Measurements from ENCODE around the gene CYB5R3. TPM values are rescaled to one million over a fixed set of nuclear protein-coding genes. Genes with fewer than 3 reads are reported as not detected.
A peak's percentile ranks its signal among the peaks of the same experiment; 100 is the strongest.
"Not testable (repeated sequence)": the region's sequence is repeated elsewhere in the genome, so short reads cannot be mapped to it uniquely, and the experiment has no call there.

The CYB5R3 gene
- total and polyA plus RNA-seq, 2 donors (not counting 1 experiment from before 2014, with no cell fraction given): 82.1 to 298 TPM

- DNase-seq (ENCODE audit: low read depth in 2 of 2): no peak
- Histone ChIP-seq H3K27me3 (ENCODE audit: control insufficient read depth, insufficient read depth, low read length) (no peaks in the 10 kb centered on the region), H4K20me1 (ENCODE audit: control insufficient read depth, extremely low read depth, insufficient read depth, low read length) (no peaks in the 10 kb centered on the region), H3K27ac (ENCODE audit: insufficient read depth, low read length) (no peak overlapping the region), H3K79me2 (ENCODE audit: control insufficient read depth, insufficient read depth, low read length) (no peaks in the 10 kb centered on the region), H3K9me3 (ENCODE audit: control insufficient read depth, insufficient read depth, low read depth, low read length) (no peaks in the 10 kb centered on the region), H3K4me2 (ENCODE audit: extremely low read depth, insufficient read depth, low read length) (no peak overlapping the region), H3K4me3 (replicated peaks in 1 of 4; ENCODE audit: control extremely low read depth in 1 of 4, insufficient read depth in 1 of 4, low read depth in 3 of 4, low read length in 4 of 4) (no peak overlapping the region), H2AFZ (ENCODE audit: low read length) (no peak overlapping the region), H3K36me3 (ENCODE audit: control insufficient read depth, insufficient read depth, low read length) (peaks cover 24% of the 10 kb centered on the region), H3K4me1 (ENCODE audit: control insufficient read depth, extremely low read depth, insufficient read depth, low read length) (peaks cover 9% of the 10 kb centered on the region), H3K9ac (ENCODE audit: insufficient read depth, low read length) (no peak overlapping the region)
- TF ChIP-seq EZH2 (IDR thresholded peaks at IDR 0.05; ENCODE audit: low read length, missing control alignments): no peak
- TF ChIP-seq CTCF (conservative IDR thresholded peaks at IDR 0.05 in 1 of 2, IDR thresholded peaks at IDR 0.05 in 1 of 2; ENCODE audit: low read depth in 1 of 2, low read length in 2 of 2): no peak
Measured at GRCh38 chr22:42619261-42620063, 29.7 kb downstream of the CYB5R3 start.

- no peaks in the 10 kb centered on the region for H4K20me1 ChIP-seq (ENCODE audit: control insufficient read depth, extremely low read depth, insufficient read depth, low read length)
- peaks cover 17% of the 10 kb centered on the region for H3K4me1 ChIP-seq (ENCODE audit: control insufficient read depth, extremely low read depth, insufficient read depth, low read length)
- H3K4me2 ChIP-seq (ENCODE audit: extremely low read depth, insufficient read depth, low read length): no peak overlapping the region
- no peaks in the 10 kb centered on the region for H3K9me3 ChIP-seq (ENCODE audit: control insufficient read depth, insufficient read depth, low read depth, low read length)
- no peak overlapping the region for H3K27ac ChIP-seq (ENCODE audit: insufficient read depth, low read length)
- no peak for DNase-seq (ENCODE audit: low read depth in 2 of 2)
- peaks cover 11% of the 10 kb centered on the region for H3K36me3 ChIP-seq (ENCODE audit: control insufficient read depth, insufficient read depth, low read length)
- no peak overlapping the region for H2AFZ ChIP-seq (ENCODE audit: low read length)
- H3K27me3 ChIP-seq (ENCODE audit: control insufficient read depth, insufficient read depth, low read length): no peaks in the 10 kb centered on the region
- no peak for TF ChIP-seq CTCF (conservative IDR thresholded peaks at IDR 0.05 in 1 of 2, IDR thresholded peaks at IDR 0.05 in 1 of 2; ENCODE audit: low read depth in 1 of 2, low read length in 2 of 2)
- no peak for TF ChIP-seq EZH2 (IDR thresholded peaks at IDR 0.05; ENCODE audit: low read length, missing control alignments)
- H3K79me2 ChIP-seq (ENCODE audit: control insufficient read depth, insufficient read depth, low read length): peaks cover 17% of the 10 kb centered on the region
- H3K4me3 ChIP-seq (replicated peaks in 1 of 4; ENCODE audit: control extremely low read depth in 1 of 4, insufficient read depth in 1 of 4, low read depth in 3 of 4, low read length in 4 of 4): no peak overlapping the region
- no peak overlapping the region for H3K9ac ChIP-seq (ENCODE audit: insufficient read depth, low read length)
Measured at GRCh38 chr22:42617155-42617983, 31.8 kb downstream of the CYB5R3 start.

GRCh38 chr22:42615860-42616175, 33.4 kb downstream of the CYB5R3 start:
- not testable (repeated sequence) for H2AFZ ChIP-seq (ENCODE audit: low read length); DNase-seq (ENCODE audit: low read depth in 2 of 2); H3K4me2 ChIP-seq (ENCODE audit: extremely low read depth, insufficient read depth, low read length); H4K20me1 ChIP-seq (ENCODE audit: control insufficient read depth, extremely low read depth, insufficient read depth, low read length); H3K27me3 ChIP-seq (ENCODE audit: control insufficient read depth, insufficient read depth, low read length); H3K9ac ChIP-seq (ENCODE audit: insufficient read depth, low read length); H3K9me3 ChIP-seq (ENCODE audit: control insufficient read depth, insufficient read depth, low read depth, low read length)
- Histone ChIP-seq H3K4me3 (replicated peaks in 1 of 4; ENCODE audit: control extremely low read depth in 1 of 4, insufficient read depth in 1 of 4, low read depth in 3 of 4, low read length in 4 of 4) (peak overlapping the region in 2 of 4 experiments; percentile 44 to 66), H3K79me2 (ENCODE audit: control insufficient read depth, insufficient read depth, low read length) (peaks cover 33% of the 10 kb centered on the region), H3K36me3 (ENCODE audit: control insufficient read depth, insufficient read depth, low read length) (peaks cover 11% of the 10 kb centered on the region), H3K27ac (ENCODE audit: insufficient read depth, low read length) (peak overlapping the region; percentile 97), H3K4me1 (ENCODE audit: control insufficient read depth, extremely low read depth, insufficient read depth, low read length) (peaks cover 17% of the 10 kb centered on the region)
